Measurements from ENCODE around the gene STPG1.

DNA sequence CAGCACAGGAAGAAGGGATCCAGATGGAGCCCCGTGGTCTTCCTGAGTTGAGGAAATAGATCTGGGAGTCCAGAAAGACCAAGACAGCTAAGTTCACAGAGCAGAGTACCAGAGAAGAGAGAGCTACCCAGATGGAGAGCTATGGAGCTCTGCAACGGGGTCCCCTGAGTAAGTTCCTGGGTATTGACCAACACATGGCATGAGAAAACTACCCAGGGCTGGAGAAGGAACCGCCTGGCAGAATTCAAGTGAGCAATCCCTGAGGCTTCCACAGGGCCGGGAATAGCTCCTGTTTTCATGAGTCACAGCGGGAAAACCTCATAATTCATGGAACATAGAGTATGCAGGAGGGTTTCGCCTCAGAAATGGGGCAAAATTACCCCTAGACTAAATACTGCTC is 19.7 kb downstream of the STPG1 start:
- TF ChIP-seq CTCF (IDR thresholded peaks at IDR 0.05; ENCODE audit: borderline replicate concordance, extremely low read depth, low read length, poor library complexity, severe bottlenecking): no peak
- TF ChIP-seq EZH2 (IDR thresholded peaks at IDR 0.05; ENCODE audit: borderline replicate concordance, low read depth, low read length, severe bottlenecking): no peak
